HG03135 (cell line): Measurements from ENCODE around the gene FOXO3.

ENCODE experiments used
- ATAC-seq: cut with Tn5 transposase; IDR thresholded peaks from one replicate; pipeline ENCODE4 v1.9.1; 2021; ENCODE audit warnings: mild to moderate bottlenecking, moderate library complexity; ENCODE audit not compliant: unreplicated experiment

Gene FOXO3

GRCh38 chr6:108594151-108594550 lies 33.4 kb downstream of the FOXO3 start:
- ATAC-seq: no peak

GRCh38 chr6:108594640-108595039 lies 33.9 kb downstream of the FOXO3 start:
- no peak for ATAC-seq

GRCh38 chr6:108596956-108597355 lies 36.2 kb downstream of the FOXO3 start:
- ATAC-seq: no peak

- no peak for ATAC-seq
Measured at GRCh38 chr6:108597572-108598304, 37.0 kb downstream of the FOXO3 start.

GRCh38 chr6:108598305-108598863 lies 37.7 kb downstream of the FOXO3 start:
- no peak for ATAC-seq

- no peak for ATAC-seq
Measured at GRCh38 chr6:108604156-108604555, 43.4 kb downstream of the FOXO3 start.

GRCh38 chr6:108606250-108606690 lies 45.6 kb downstream of the FOXO3 start:
- no peak for ATAC-seq

GRCh38 chr6:108608453-108609275 lies 47.9 kb downstream of the FOXO3 start:
- no peak for ATAC-seq

GRCh38 chr6:108609276-108609769 lies 48.6 kb downstream of the FOXO3 start:
- no peak for ATAC-seq

- no peak for ATAC-seq
Measured at GRCh38 chr6:108610270-108610839, 49.6 kb downstream of the FOXO3 start.

- ATAC-seq: no peak
Measured at GRCh38 chr6:108610957-108611586, 50.4 kb downstream of the FOXO3 start.

GRCh38 chr6:108612852-108613251 lies 52.1 kb downstream of the FOXO3 start:
- no peak for ATAC-seq

- no peak for ATAC-seq
Measured at GRCh38 chr6:108616544-108616943, 55.8 kb downstream of the FOXO3 start.

GRCh38 chr6:108616973-108617372 lies 56.3 kb downstream of the FOXO3 start:
- ATAC-seq: no peak

- ATAC-seq: no peak
Measured at GRCh38 chr6:108618623-108619152, 58.0 kb downstream of the FOXO3 start.

GRCh38 chr6:108619431-108620197 lies 58.9 kb downstream of the FOXO3 start:
- no peak for ATAC-seq

GRCh38 chr6:108621117-108621516 lies 60.4 kb downstream of the FOXO3 start:
- ATAC-seq: no peak

GRCh38 chr6:108622641-108623298 lies 62.1 kb downstream of the FOXO3 start:
- no peak for ATAC-seq

- ATAC-seq: no peak
Measured at GRCh38 chr6:108623995-108624394, 63.3 kb downstream of the FOXO3 start.
